ENCODE measurements around the gene OBP2A.

The OBP2A gene

DNA sequence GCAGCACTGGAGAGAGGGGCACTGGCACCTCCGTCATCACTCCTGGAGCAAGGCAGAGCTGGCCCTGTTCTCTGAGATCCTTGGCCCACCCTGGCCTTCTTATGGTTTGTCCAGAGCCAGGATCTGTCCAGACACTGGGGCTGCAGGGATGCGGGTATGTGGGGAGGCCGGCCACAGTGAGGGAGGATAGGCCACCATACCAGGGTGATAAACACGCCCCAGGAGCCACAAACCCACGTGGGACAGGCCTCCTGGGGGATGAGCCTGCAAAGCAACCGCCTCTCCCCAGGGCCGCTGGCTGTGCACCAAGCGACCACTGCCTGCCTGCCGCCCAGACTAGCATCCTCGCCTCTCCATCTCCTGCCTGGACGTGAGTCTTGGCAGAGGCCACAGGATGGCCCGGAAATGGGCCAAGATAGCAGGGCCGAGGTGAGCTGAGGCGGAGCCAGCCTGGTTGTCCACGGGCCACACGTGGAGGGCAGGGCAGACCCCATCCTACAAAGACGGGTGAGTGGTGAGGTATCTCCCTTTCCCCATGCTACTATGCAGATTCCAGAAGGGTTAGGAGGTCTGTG lies 4.5 kb downstream of the OBP2A start:
- DNase-seq, result no peak

DNA sequence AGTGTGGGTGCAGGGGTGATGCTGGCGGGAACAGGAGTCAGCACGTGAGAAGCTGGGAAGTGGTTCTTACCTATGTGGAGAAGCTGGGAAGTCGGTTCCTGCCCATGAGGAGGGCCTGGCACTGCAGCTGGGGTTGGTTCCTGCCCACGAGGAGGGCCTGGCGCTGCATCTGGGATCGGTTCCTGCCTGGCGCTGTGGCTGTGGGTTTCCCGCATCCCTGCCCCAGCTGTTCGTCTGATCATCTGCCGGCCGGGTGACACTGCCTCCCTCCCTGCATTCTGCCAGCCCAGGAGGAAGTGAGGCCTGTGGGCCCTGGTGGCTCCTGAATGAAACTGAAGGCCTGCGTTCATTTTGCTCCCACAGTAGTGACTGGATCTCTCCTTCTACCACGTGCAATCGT lies 5.1 kb downstream of the OBP2A start:
- DNase-seq, result no peak

DNA sequence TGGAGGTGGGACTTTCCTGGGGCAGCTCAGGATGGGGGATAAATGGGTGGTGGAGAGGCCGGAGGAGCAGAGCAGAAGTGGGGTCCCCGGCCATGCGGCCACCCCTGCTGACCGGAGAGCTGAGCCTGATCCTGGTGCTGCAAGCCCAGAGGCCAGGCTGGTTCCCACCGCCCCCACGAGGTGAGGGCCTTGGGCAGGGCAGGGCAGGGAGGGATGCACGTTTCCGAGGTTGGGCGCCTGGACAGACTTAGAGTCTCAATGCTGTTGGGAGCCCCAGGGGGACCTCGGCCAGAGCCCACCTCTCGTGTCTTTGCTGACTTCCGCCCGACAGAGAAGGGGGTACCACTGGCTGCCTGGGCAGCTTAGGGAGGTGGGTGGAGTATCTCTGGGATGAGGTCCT lies 5.5 kb downstream of the OBP2A start:
- DNase-seq, result no peak

DNA sequence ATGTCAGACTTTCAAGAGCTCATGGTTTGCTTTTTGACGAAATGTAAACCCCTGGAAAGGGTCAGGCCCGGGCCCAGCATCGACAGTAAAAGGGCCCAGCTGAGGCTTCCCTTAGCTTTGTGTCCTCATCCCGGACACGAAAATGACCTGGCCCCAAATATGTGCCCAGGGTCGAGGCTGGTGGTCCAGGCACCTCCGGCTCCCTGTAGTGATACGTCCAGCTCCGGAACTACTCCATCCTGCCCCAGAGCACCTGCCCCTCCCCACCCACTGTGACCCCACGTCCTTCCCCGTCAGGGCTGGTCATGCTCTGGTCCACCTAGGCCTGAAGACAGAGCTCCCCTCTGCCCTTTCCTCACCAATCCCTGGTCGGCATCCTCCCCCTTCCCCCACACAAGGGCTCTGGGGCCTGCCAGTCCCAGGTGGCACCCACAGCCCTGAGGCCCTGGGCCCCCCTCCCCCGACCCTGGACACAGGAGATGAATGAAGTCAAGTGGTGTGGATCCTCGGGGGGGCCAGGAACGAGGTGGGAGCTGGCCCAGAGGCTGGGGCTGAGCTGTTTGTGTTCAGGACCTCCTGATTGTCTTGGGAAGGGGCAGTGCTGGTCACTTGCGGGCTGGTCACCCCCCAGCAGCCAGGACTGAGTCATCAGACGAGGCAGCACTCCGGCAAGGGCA lies 6.2 kb downstream of the OBP2A start:
- DNase-seq, result no peak

DNA sequence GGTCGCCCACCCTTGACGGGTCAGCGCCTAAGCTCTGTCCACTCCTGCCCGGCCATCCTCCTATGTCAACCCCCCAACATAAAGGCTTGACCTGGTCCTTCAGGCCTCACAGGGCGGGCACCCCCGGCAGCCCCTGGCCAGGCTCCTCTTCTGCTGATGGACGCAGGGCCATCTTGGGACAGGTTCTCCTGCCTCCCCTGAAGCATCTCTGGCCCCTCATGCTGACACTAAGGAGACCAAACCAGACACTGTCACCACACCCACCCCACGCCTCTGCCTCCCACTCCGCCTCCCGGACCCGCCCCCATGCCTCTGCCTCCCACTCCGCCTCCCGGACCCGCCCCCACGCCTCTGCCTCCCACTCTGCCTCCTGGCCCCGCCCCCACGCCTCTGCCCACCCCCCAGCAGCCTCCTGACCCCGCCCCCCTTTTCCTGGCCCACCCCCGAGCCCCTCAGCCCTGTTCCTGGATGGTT lies 6.8 kb downstream of the OBP2A start:
- no peak for DNase-seq

DNA sequence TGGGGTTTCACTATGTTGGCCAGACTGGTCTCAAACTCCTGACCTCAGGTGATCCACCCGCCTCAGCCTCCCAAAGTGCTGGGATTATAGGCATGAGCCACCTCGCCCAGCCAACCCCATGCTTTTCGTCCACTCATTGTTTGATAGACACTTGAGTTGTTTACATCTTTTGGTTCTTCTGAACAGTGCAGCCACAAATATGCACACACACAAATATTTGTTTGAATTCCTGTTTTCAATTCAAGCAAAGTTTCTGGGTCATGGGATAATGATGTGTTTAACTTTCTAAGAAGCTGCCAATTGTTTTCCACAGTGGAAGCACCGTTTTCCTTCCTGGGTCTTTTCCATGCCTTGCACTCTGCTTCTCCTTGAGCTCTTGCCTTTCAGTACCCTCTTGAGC lies 8.8 kb downstream of the OBP2A start:
- no peak for DNase-seq

DNA sequence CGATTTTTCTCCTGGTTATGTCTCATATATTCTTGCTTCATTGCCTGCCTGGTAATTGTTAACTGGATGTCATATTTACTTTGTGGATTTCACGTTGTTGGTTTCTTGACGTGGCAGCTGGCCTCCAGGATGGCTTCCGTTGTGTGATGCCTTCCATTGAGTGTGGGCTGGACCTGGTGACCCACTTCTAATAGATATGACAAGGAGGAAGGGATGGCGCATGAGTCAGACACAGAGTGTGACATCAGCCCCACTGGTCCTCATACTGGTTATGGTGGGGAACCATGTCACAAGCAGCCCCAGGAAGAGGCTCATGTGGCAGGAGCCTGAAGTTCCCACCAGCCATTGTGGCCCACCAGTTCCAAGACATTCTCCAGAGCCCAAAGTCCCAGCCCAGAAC lies 9.3 kb downstream of the OBP2A start:
- DNase-seq, result no peak

DNA sequence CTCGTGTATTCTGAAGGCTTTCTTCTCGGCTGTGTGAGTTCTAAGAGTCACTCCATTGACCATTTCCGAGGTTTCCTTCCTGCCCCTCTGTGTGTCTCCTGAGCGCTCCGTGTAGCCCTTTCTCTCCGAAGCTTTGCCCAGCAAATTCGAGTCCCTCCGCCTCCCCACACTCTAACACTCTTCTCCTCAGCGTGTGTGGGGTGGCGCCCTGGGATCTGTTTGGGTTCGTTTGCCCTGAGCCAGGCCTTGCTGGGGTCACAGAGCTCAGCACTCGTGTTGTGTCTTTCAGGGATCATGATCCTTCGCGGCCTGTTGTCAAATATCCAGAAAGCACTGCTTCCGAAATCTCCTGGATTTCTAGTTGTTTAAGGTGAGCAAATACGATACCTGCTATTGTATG lies 10.0 kb downstream of the OBP2A start:
- no peak for DNase-seq

DNA sequence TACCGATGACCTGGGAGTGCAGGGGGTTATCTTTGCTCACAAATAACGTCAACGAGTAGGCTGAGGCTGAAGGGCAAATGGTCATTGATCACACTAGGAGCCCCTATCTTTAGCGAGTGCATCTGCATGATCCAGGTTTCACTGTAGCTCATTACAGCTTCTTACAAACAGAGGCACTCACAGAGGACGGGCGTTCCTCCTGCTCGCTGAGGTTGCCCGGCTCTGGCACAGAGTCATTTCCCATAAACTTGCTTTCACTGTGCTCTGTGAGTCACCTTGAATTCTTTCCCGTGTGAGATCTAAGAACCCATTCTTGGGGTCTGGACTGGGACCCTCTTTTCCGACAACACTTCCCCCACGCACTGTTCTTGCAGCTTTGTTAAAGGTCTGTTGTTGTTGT lies 13.7 kb downstream of the OBP2A start:
- no peak for DNase-seq

DNA sequence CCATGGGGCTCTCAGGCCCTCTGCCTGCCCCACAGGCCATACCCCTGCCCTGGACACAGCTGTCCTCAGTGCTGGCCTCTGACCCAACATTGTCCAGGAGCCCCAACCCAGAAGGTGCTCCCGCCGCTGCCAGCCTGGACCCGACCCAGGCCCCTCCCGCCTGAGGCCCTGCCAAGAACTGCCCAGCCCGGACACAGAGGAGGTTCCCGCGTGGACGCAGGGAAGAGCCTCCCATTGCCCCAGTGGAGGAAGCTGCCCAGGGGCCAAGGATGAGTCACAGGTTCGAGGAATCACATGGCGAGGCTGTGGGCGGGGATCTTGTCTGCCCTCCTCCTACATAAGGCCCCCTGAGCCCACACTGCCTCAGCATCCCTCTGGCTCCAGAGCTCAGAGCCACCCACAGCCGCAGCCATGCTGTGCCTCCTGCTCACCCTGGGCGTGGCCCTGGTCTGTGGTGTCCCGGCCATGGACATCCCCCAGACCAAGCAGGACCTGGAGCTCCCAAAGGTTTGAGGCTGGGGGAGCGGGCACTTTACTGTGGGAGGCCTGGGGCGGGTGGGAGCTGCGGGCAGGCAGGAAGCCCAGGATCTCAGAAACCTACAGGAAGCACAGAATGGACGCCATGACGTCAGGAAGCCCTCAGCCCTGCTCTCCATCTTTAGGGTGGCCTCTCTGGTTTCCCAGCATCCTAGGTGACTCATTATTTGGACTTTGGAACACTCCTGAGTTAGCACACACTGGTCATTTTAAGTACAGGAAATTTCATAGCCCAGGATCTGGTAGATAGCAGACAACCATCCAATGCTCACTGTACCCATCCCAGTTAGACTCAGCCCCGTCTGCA lies 15.7 kb downstream of the OBP2A start, which contains the start of gene PAEP:
PAEP (plus strand) TSS at position 366 of the 844 bp plus-strand sequence.
- no peak for DNase-seq

DNA sequence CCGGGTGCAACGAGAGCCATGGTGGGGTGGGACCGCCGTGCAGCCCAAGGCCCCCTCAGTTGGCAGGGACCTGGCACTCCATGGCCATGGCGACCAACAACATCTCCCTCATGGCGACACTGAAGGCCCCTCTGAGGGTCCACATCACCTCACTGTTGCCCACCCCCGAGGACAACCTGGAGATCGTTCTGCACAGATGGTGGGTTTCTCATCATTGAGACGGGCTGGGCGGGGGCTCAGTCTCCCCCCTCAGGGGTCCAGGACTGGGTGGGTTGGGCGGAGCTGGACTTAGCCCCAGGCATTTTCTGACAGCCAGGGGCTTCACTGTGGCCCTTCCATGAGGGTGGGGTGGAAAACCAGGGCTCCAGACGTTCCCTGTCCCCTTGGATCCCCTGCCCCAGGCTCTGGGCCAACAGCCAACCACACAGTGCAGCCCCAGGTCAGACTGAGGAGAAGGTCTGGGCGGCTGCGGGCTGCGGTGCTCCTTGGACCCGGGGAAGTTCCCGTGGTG lies 16.4 kb downstream of the OBP2A start:
- no peak for DNase-seq

DNA sequence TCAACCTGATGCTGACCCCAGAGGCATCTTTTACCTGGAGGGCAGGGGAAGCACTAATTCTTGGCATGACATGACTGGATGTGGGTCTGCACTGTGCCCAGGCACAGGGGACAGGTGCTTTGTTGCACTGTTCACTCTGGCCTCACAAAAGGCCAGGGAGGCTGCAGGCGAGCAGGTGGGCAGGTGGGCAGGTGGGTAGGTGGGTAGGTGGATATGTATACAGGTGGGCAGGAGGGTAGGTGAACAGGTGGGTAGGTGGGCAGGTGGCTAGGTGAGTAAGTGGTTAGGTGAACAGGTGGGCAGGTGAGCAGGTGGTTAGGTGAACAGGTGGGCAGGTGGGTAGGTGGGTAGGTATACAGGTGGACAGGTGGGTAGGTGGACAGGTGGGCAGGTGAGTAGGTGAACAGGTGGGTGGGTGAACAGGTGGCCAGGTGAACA lies 17.1 kb downstream of the OBP2A start:
- DNase-seq, result no peak

DNA sequence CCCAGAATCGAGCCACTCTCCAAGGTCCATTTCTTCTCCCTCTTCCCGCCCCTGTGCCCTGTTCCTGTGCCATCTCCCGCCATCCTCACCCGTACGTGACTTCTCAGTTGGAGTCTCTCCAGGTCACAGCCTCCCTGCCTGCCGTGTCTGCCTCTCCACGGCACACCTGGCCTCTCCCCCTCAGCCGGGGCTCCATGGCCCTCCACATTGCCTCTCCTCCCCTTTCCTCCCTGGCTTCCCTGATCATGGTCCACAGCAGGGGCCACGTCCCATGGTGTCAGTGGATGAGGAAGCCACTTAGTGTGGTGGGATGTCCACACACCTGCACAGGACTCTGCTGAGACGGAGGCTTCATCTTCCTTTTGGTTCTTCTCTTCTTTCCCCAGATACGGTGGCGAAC lies 17.9 kb downstream of the OBP2A start:
- no peak for DNase-seq

DNA sequence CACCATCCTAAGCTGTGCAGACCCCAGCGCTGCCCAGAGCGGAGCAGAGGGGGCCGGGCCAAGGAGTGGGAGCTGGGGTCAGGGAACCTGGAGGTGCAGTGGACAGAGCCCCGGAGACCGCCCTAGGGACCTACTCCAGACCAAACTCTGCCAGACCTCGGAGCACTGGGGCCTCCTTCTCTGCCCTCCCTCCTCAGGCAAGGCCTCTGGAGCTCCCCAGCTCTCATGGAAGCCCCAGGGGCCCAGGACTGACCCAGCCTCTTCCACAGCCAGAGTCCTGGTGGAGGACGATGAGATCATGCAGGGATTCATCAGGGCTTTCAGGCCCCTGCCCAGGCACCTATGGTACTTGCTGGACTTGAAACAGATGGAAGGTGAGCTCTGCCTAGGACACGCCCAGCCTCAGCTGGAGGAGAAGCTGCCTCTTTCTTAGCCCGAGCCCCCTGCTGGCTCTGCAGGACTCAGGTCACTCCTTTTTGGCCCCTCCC lies 19.3 kb downstream of the OBP2A start:
- no peak for DNase-seq

DNA sequence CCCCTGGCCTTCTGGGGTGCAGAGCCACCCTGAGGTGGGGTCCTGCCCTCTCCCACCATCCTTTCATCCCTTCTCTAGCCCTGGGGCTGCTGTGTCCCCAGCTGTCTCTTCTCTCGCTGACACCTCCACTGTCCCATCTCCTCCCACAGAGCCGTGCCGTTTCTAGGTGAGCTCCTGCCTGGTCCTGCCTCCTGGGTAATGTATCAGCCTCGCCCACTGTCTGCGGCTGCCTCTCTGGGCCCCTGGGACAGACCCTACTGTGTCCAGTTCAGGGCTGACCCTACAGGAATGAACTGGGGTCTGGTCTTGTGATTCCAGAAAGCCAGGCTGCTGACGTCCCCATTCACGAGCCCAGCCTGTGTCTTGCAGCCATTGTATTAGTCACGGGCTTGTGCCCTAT lies 19.7 kb downstream of the OBP2A start:
- no peak for DNase-seq

DNA sequence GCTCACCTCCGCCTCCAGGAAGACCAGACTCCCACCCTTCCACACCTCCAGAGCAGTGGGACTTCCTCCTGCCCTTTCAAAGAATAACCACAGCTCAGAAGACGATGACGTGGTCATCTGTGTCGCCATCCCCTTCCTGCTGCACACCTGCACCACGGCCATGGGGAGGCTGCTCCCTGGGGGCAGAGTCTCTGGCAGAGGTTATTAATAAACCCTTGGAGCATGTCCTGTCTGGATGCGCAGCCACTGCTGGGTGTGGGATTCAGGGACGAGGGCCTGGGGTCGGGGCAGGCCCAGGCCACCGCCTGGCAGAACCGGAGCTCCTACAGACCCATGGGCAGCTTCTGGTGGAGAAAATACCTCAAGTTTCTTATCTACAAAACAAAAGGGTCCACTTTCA lies 20.6 kb downstream of the OBP2A start:
- no peak for DNase-seq

DNA sequence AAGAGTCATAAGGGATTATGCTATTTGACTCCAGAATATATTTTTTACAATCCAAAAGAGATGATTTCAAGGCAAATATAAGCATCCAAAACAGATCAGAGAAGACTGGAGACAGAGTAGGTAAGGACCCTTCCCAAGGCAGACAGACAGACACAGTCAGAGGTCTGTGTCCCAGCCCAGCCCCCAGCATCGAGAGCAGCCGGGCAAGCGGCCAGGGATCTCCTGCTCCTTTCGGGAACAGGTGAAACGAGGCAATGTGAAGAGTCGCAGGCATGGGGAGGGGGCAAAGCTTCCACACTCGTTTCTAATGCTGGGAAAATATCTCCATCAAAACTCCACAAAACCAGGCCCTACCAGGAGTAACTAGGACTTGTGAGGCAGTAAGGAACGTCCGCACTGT lies 21.4 kb downstream of the OBP2A start:
- no peak for DNase-seq

DNA sequence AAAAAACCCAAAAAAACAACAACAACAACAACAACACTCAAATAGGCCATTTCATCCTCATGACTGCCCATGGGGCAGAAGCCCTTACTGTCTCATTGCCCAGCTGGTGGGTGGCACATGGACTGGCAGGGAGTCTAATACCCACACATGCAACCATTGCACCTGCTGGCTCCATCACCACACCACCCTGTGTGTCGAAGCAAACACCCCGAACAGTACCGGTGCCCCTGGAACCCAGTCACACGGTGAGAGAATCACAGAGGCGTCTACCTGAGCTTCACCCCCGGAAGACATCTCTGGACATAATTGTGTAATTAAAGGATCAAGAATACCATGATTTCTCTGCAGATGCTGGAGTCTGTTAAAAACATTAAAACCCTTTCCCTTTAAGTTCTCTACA lies 22.1 kb downstream of the OBP2A start:
- no peak for DNase-seq

DNA sequence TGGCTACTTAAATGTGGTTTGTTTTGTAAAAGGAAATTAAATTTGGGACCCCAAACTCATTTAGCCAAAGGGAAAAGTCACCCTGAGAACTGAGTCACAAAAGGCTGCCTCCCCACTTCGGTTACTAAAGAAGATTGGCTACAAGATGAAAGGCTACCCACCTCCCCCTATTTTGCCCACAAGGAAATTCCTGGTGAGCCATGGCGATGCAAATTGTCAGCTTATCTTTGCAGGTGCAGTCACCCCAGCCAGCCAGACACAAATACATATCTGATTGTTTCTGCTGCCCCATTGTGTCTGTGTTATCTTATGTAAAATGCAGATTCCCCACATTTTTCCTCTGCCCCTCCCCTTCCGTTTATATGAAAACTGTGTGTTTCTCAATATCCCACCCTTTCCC lies 24.5 kb downstream of the OBP2A start:
- DNase-seq, result no peak

DNA sequence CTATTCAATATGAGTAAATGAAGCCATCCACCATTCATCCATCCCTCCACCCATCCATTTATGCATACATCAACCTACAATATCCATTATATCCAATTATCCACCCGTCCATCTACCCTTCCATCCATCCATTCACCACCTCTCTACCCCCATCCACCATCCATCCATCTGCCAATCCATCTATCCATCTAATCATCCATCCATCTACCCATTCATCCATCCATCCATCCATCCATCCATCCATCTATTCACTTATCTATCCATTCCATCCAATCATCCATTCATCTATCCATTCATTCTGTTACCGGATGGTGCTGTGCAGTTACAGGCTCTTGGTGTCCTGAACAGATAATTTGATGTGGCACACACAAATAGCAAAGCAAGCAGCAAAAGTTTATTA lies 26.3 kb downstream of the OBP2A start:
- DNase-seq, result no peak

DNA sequence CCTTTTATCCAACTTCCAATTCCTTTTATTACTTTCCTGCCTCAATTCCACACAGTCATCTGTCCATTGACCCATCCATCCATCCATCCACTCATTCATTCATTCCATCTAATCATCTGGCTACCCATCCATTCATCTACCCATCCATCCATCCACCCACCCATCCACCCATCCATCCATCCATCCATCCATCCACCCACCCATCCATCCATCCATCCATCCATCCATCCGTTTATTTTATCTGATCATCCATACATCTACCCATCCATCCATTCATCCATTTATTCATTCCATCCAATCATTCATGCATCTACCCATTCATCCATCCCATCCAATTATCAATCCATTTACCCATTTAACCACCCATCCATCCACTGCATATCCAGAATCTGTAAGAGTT lies 27.2 kb downstream of the OBP2A start:
- DNase-seq, result no peak

DNA sequence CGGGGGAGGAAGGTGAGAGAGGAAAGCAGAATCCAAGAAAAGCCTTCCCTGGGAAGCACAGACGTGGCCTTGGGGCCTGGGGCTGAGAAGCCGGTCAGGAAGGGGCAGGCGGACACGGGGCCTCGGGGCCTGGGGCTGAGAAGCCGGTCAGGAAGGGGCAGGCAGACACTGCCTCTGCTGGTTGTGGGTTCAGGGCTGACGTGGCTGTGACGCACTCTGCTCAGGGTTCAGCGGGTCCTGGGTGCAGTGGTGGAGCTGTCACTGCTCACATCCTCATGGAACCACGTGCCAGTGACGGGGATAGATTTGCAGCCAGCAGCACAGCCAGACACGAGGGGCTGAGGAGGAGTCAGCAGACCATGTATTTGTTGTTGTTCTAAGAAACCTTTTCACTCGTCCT lies 28.4 kb downstream of the OBP2A start:
- no peak for DNase-seq

Measured in amygdala (tissue), 56 donors.